HG03520 (cell line): ENCODE data around the gene LTB4R.

Experiments
- ATAC-seq: cut with Tn5 transposase; IDR thresholded peaks from one replicate; pipeline ENCODE4 v1.9.1; 2021; ENCODE audit warnings: mild to moderate bottlenecking, moderate library complexity; ENCODE audit not compliant: unreplicated experiment

Gene LTB4R

GRCh38 chr14:24310646-24311604 lies at the start of gene LTB4R:
LTB4R (plus strand) TSS chr14:24311502; CDS start chr14:24315652, 4,150 bp downstream.
- ATAC-seq: peak; percentile 61

GRCh38 chr14:24261969-24262327 lies 49.4 kb upstream of the LTB4R start:
- no peak for ATAC-seq

- no peak for ATAC-seq
These were observed 48.2 kb upstream of the LTB4R start, which contains the start of gene TGM1 for GRCh38 chr14:24262821-24263733. TGM1 (minus strand) TSS chr14:24263177; CDS start chr14:24262352, 825 bp downstream.

- ATAC-seq: no peak
These were observed 47.5 kb upstream of the LTB4R start for GRCh38 chr14:24263848-24264247.

GRCh38 chr14:24264298-24264697 lies 47.0 kb upstream of the LTB4R start:
- no peak for ATAC-seq

GRCh38 chr14:24266344-24267244 lies 44.7 kb upstream of the LTB4R start:
- no peak for ATAC-seq

- no peak for ATAC-seq
These were observed 43.8 kb upstream of the LTB4R start for GRCh38 chr14:24267516-24267915.

- no peak for ATAC-seq
These were observed 43.1 kb upstream of the LTB4R start for GRCh38 chr14:24268225-24268624.

- ATAC-seq: no peak
These were observed 41.9 kb upstream of the LTB4R start for GRCh38 chr14:24269368-24269767.

- no peak for ATAC-seq
These were observed 41.3 kb upstream of the LTB4R start for GRCh38 chr14:24269910-24270536.

- ATAC-seq: no peak
These were observed 40.7 kb upstream of the LTB4R start for GRCh38 chr14:24270537-24271133.

GRCh38 chr14:24271134-24271833 lies 40.0 kb upstream of the LTB4R start, which contains the start of gene RABGGTA:
RABGGTA (minus strand) TSS chr14:24271597; CDS start chr14:24271115, 482 bp downstream.
- ATAC-seq: peak; percentile 86

- no peak for ATAC-seq
These were observed 39.5 kb upstream of the LTB4R start for GRCh38 chr14:24271834-24272263.

GRCh38 chr14:24272467-24272866 lies 38.8 kb upstream of the LTB4R start:
- no peak for ATAC-seq

- no peak for ATAC-seq
These were observed 37.8 kb upstream of the LTB4R start for GRCh38 chr14:24273422-24273998.

- peak; percentile 31 for ATAC-seq
These were observed 37.2 kb upstream of the LTB4R start for GRCh38 chr14:24274101-24274543.

GRCh38 chr14:24277071-24277470 lies 34.2 kb upstream of the LTB4R start:
- ATAC-seq: no peak

GRCh38 chr14:24277606-24278321 lies 33.5 kb upstream of the LTB4R start:
- ATAC-seq: no peak
